Measurements from ENCODE around the gene NKD1. TPM values are rescaled to one million over a fixed set of nuclear protein-coding genes. Genes with fewer than 3 reads are reported as not detected.

Gene NKD1
- total RNA-seq, 1 donor from 2014 or later: 32.0 TPM

DNA sequence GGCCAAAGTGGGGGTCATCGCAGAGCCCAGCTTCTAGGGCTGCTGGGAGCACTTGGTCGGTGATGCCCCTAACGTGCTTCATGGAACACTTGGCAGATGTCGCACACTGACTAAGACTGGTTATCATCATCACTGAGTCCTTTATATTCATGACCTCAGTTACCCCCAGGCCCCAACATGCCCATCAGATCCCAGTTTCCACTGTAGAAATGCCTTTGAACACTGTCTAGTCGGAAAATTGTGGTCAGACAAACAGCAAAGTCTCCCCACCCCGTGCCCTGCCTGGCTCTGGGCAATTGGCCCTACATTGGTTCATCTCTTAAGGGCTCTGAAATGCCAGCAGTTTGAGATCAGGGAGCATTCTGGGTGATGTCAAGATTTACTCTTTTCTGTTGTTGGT is 51.3 kb downstream of the NKD1 start:
- DNase-seq (ENCODE audit: low spot score): no peak

DNA sequence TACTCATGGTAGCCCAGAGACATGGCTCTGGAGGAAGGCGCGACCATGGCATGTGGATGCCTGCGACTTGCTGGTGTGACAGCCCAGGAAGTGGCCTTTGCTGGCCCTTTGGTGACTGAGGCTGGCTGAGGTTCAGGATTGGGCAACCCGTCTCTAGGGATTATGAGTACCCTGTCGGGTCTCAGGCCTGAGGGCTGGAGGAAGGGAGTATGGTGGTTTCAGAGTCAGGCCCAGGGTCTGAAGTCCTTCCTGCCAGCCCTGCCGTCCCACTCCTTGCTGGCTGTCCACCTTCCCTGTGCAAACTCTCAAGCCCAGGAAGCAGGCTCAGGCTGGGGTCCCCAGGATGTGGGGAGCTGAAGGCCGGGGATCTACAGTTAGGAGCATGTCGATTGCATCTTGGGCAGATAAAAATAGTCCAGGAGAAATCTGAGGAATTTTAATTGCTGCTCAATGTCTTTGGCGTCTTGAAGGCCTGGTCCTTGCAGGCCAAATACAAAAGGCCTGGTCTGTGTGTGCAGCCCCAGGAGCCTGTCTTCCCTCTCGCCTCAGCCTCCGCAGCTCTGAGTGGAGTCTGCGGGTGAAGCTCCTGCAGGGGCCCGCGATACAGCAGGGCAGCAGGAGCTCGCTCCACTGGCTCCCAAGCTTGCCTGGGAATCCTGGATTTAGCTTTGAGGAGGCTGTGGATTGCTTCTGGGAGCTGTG is 52.5 kb downstream of the NKD1 start:
- no peak for DNase-seq (ENCODE audit: low spot score)

DNA sequence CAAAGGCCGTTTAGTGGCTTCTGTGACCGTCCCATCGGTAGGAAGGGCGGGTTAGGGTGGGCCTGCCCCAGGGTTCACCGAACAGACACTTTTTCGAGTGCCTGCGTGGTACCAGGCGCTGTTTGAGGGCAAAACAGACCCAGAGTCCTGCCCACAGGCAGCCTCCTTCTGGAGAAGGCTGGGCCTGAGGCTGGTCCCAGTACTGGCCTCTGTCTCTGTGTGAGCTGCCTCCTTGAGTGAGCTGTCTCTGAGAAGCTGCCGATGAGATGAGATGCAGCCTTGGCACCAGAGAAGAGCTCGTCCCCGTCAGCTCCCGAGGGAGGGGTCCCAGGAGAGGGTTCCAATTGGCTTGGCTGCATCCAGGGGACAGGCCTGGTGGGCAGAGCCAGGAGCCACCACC is 53.1 kb downstream of the NKD1 start:
- no peak for DNase-seq (ENCODE audit: low spot score)

DNA sequence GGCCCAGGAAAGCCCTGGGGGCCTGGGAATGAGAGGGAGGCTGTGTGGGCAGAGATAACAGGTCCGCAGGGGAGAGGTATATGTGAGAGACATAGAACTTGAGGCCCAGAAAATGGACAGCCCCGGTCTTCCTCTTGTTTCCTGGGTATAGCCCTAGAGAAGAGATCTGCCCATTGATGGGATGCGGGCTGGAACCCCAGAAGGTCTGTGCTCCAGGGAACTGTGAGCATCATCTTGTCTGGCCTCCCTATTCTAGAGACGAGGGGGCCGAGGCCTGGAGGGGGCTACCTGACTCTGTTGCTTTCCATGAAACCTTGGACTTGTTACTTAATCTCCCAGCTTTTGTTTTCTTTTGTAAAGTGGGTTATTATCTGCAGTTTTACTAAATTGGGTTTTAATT is 53.9 kb downstream of the NKD1 start:
- DNase-seq (ENCODE audit: low spot score): no peak

DNA sequence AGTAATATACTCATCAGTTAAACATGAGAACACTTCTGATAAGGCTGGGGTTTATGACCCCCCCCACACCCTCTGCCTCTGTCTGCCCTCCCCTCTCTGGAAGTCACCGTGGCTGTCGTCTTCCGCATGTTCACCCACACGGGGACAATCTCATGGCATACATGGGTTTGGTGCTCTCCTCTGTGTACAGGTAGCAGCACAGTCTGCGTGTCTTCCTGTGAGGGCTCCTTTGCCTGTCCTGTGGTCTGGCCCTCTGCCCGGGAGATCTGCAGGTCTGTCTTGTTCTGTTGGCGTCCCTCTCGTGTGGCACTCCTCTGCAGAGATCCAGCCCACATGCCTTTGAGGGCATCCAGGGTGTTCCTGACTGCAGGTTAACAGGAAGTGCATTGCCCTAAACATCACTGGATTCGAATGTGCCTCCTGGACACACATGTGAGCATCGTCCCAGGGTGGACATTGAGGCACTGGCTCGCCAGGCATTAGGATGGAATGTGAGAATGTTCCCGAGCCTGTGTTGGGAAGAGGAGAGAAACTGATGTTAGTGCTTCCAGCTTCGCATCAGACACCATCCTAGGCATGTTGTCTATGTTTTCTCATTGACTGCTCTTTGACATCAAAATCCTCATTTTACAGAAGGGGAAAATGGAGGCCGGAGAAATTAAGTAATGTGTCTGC is 54.5 kb downstream of the NKD1 start:
- DNase-seq (ENCODE audit: low spot score): peak; percentile 82

DNA sequence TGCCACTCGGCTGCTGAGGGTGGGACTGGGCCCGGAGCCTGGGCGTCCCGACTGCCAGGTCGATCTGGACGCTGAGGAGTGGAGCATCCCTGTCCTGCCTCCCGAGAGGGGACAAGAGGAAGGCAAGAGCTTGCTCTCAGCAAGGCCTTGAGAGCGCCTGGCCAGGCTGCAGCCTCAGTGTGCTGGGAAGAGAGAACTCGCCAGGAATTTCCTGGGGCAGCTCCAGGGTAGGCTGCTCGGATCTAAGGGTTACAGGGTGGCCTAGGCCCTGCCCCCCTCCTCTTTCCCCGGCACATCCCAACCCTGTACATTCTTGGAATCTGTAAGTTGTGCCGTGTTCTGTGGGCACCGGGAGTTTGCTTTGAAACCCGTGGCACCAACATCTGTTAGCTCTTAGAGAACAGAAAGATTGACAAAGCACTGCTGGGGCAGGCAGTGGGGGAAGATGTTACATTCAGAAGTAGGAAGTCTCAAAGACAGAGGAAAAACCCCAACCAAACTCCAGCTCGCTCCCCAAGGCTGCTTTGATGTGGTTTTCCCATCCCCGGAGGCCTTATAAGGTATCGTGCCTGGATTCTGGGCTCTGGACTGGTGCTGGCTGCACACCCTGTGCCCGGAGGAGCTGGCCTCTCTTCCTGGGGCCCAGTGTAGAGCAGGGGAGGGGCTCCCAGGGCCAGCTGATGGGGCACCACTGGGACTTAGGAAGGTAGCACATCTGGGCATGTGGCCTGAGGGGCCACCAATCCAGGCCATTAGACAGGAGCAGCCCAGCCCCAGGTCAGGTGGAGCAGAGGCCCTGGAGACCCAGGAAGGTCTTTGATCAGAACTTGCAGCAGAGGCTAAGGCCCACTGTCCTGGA is 55.2 kb downstream of the NKD1 start:
- peak; percentile 41 for DNase-seq (ENCODE audit: low spot score)

DNA sequence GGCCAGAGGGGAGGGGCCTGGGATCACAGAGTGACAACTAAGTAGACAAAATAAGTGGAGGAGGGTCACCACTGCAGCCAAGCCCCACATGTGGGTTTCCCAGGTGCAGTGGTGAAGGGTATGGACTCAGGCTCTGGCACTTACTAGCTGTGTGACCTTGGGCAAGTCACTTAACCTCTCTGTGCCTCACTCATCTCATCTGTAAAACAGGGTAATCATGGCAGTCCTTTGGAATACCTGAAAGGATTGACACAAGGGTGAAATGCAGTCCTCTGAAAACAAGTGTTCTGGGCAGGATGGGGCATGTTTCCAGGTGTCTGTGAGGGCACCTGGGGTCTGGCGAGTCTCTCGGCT is 55.8 kb downstream of the NKD1 start:
- no peak for DNase-seq (ENCODE audit: low spot score)

DNA sequence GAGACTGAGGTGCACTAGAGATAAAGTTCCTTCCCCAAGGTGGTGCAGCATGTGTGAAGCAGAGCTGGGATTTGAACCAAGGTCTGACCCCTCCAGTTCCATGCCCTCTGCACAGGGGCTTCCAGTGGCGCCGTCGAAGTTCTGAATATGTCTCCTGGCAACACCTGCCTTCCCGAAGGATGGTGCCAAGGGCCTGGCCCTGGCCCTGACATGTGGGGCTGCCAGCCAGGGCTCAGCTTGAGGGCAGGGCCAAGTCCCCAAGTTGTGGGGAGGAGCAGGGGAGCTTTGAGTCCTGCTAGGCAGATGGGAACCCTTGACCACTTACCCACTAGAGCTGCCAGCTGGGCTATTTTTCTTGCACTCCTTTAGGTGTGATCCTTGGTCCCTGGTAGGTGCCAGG is 56.4 kb downstream of the NKD1 start:
- no peak for DNase-seq (ENCODE audit: low spot score)

DNA sequence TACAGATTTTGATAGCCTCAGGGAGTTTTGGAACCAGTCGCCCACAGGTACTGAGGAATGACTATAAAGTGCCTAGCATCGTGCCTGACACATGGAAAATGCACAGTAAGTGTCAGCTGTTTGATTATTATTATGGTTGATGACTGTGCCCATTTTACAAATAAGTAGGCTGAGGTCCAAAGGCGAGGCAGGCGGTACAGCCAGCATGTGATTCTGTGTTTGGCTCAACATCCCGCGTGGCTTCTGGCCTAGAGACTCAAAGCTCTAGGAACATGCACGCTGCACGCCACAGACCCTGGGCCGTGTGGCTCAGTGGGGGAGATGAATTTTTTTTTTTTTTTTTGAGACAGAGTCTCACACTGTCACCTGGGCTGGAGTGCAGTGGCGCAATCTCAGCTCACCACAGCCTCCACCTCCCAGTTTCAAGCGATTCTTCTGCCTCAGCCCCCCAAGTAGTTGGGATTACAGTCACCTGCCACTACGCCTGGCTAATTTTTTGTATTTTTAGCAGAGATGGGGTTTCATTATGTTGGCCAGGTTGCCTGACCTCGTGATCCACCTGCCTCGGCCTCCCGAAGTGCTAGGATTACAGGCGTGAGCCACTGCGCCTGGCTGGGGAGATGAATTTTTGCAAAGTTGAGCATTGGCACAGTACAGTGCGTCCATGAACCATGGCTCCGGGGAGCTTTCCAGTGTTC is 57.7 kb downstream of the NKD1 start:
- no peak for DNase-seq (ENCODE audit: low spot score)

DNA sequence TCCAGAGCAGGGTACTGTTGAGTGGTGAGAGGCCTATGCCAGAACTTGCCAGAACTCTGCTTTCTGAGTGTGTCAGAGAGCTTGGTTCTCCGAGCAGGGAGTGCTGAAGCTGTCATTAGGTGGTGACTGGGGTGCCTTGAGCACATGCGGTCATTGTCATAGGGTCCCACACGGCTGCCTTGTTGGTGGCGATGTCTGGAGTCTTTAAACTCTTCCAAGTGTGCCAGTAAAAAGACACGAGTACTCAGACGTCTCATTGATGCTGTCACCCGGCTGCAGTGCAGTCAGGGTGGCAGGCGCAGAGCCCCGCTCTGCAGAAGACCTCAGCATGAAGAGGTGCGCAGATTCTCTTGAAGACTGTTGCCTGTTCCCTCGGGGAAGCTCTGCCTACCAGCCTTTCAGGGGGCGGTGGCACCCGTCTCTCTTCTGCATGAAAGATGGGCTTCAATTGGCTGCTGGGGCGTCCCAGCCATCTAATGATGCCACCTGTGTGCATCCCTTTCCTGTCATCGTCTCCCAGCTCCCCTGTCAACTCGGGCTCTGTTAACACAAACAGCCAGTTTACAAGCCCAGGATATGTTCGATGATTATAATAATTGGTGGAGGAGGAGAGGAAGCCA is 58.3 kb downstream of the NKD1 start:
- DNase-seq (ENCODE audit: low spot score): no peak

DNA sequence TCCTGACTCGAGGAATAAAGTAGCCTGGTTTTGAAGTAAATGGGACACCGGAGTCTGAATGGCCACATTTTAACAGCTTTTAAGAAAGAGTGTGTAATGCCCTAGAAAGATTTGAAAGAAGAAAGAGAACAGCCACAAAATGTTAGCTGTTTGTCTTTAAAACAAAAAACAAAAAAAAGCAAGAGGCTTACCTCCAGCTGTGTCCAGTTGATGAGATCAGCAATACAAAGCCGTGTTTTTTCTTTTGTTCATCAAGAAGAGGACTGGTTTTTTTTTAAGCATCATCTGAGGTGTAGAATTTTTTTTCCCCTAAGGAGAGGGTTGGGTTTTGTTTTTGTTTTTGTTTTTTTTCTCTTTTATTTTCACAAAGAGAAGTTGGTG is 58.8 kb downstream of the NKD1 start:
- no peak for DNase-seq (ENCODE audit: low spot score)

DNA sequence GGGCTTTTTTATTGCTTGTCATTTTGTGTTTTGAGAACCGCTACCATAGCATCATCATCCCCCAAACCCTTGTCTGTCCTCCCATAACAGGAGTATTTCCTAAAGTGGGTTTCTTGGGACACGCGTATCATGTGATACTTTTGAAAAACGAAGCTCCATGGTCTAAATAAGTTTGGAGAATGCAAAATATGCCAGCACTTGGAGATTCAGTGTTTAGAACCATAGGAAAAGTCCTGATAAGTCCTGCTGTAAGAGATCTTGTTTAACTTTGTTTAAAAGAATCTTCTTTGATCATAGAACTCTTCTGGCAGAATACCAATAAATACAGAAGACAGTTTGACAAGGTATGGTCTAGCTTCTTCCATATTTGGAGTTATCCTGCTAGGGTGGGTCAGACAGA is 59.3 kb downstream of the NKD1 start:
- DNase-seq (ENCODE audit: low spot score): no peak

DNA sequence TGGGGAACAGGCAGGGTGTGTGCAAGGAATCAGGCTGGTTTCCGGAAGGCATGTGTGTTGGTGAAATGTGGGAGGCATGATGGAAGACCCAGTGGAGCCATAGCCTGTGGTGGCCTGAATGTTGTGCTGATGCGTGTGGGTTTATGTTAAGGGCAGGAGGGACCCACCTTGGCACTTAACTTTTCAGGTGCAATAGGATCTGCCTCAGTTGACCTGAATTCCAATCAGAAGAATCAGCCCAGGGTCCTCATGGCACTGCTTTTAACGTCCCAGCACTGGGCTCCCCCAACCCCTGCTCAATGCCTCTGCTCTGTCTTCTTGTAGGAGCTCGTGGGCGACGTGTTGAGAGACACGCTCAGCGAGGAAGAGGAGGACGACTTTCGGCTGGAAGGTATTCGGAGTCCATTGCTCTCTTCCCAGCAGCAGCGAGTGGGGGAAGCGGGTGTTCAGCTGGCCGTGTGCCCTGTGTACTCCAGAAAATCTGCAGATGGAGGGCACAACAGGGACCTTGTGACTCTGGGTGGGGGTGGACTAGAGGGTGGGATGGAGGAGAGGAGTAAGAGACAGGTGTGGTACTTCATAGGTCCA is 59.9 kb downstream of the NKD1 start:
- no peak for DNase-seq (ENCODE audit: low spot score)

DNA sequence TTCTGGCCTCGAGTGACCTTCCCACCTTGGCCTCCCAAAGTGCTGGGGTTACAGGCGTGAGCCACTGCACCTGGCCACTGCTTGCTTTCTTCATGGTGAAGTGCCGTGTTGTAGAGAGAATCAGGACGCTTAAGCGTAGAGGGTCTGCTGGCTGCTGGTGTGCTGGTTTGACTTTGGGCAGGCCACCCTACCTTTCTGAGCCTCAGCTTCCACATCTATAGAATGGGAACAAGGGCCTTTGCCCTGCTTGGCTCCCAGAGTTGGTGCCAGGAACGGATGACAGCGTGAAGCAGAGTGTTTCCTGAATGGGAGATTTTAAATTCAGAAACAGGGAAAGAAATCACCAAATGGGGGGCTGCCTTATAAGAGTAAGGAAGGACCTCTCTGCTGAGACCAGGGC is 60.9 kb downstream of the NKD1 start:
- no peak for DNase-seq (ENCODE audit: low spot score)

DNA sequence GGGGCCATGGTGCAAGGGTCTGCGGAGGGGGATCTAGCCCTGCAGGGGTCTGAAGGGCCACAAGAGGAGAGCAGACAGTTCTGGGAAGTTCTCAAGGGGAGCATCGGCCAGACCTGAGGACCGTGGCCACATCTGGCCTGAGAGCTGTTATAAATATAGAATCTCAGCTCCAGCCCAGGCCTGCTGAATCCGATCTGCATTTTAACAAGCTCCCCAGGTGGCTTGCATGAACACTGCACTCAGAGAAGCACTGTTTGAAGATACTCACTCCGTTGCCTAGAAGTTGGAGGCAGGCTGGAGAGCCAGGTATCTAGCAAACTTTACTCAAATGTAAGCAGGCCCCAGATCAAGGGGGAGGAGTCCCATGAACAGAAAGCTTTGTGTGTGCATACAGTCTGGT is 61.3 kb downstream of the NKD1 start:
- no peak for DNase-seq (ENCODE audit: low spot score)

DNA sequence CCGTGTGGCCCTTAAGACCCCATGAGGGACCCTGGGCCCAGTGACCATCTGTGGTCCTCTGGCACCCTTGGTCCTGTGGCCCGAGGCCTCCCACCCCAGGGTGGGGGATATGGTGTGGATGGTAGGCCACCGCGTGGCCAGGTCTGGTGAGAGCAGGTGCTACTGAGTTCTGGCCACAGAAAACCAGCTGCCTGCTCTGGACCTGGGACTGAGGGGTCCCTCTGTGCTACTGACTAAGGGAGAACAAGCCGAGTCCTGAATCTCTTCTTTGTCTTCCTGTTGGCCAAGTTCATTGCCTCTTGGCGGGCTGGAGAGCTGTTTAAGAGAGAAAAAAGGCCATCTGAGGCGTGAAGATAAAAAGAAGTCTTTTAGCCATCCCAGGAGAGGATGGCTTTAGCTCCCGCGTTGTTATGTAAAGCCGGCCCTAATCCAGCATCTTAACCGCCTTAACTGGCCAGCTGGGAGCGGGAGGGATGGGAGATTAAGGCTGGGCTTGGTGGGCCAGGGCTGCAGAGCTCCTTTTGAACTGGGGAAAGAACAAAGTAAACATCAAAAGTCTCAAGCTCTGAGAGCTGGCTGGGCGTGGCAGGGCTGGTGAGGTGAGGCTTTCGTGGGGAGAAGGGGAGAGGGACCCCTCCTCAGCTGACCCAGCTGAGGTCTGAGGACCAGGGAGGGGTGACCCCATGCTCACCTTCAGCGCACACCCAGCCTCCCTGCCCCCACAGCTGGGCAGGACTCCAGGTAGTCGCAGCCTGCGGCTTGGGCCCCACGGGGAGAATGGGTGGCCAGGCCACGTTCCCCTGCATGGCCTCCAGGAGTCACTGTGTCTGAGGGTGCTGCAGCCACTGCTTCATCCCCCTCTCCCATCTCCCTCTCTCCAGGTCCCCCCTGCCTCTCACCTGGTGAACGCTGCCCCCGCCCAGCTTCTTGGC is 62.4 kb downstream of the NKD1 start:
- DNase-seq (ENCODE audit: low spot score): no peak

DNA sequence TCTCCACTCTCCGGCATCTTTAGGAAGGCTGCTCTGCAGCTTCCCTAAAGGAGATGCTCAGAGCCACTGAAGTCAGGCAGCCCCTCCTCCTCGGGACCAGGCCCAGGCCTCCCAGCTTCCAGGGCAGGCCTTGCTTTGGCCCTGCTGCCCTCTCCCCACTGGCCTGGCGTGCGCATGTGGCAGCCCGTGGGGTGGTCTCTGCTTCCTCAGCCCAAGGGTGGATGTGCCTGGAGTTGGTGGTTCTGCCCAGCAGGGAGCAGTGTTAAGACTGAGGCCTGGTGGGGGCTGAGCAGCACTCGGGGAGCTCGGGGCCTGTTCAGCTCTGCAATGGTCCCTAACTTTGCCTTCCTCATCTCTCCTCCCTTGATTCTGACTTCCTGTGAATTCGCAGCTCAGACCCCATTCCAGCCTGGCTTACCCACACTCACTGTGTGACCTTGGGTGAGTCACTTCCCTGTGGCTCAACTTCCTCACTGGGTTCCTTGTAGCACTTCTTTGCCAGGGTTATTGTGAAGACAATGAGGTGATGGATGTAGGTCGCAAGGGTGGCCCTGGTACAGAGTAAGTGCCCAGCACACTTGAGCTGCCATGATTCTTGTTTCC is 63.2 kb downstream of the NKD1 start:
- DNase-seq (ENCODE audit: low spot score): no peak

DNA sequence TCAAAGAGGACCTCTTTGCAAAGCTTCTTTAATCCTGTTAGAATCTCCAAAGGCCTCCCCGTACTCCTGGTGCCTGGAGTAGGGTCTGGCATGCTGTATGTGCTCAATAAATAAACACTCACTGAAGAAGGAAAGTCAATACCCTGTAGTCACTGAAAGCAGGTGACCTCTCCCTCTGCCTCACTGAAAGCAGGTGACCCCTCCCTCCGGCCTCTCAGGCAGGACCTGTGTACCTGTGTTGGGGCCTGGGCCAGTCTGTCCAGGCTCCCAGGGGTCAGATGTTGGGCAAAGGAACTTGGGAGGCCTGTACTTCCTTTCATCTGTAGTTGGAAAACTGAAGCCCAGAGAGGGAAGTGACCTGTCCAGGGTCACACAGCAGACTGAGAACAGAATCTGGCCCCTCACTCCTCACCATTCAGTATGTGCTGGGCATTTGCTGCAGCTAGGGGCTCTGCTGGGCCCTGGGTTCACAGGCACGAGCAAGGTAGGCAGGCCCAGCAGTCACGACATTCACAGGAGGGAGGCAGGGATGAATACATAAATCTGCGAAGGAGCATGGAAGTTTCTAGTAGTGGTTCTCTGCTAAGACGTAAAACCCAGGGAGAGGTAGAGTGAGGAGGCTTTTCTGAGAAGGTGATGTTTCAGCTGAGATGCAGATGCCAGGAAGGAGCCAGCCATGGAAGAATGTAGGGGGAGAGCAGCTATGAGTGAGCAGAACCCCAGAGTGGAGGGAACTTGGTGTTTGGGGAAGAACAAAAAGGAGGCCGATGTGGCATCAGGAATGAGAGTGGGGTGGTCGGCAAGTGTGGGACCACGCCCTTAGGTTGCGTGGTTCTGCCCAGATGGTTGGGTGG is 64.0 kb downstream of the NKD1 start:
- DNase-seq (ENCODE audit: low spot score): no peak

DNA sequence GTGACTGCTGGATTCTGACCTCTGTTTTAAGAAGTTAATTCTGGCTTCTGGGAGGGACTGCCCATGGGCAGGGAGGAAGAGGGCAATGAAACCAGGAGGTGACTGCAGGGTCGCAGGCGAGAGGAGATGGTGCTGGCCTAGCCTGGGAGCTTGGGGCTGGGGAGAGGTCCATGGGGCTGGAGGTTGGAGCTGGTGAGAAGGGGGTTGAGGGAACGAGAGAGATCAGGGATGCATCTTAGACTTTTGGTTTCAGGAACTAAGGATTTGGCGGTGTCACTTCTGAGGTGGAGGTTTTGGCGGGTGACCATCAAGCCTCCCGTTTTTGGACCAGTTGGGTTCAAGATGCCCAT is 64.6 kb downstream of the NKD1 start:
- no peak for DNase-seq (ENCODE audit: low spot score)
